Hematopoietic multipotent progenitor cell treated with erythropoietin and hydrocortisone succinate and interleukin-3 and kit ligand, for 8 days (in vitro differentiated cells): Measurements from ENCODE around the gene PTPN2.

Source experiments
- DNase-seq: peaks from one replicate; pipeline ENCODE4 v3.0.0-alpha.2; 2015

PTPN2 gene

DNA sequence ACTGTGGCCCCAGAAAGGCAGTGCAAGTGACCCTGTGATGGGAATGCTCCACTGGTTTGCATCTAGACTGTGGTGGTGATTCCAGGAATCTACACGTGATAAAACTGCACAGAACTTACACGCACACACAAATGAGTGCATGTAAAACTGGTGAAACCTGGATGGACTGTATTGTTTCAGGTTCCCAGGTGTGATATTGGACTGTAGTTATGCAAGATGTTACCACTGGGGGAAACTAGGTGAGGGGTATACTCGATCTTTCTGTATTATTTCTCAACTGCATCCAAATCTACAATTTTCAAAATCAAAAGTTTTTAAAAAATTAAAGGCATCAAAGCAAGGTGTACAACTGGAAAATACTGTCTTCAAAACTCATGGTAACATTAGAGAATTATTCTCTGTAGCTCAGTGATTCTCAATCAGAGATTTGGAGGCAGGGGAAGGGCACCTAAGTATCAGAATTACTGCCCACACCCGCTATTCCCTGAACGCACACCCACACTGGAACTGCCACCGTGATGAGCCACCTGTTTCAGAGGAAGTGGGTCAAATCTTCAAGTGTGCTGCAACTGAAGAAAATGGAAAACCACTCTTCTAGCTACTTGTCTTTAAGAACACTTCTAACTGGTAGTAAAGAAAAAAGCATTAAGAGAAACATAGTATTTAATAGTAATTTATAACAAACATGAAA is 26.7 kb downstream of the PTPN2 start:
- DNase-seq = no peak

GRCh38 chr18:12855916-12856315 is 28.1 kb downstream of the PTPN2 start:
- no peak for DNase-seq

DNA sequence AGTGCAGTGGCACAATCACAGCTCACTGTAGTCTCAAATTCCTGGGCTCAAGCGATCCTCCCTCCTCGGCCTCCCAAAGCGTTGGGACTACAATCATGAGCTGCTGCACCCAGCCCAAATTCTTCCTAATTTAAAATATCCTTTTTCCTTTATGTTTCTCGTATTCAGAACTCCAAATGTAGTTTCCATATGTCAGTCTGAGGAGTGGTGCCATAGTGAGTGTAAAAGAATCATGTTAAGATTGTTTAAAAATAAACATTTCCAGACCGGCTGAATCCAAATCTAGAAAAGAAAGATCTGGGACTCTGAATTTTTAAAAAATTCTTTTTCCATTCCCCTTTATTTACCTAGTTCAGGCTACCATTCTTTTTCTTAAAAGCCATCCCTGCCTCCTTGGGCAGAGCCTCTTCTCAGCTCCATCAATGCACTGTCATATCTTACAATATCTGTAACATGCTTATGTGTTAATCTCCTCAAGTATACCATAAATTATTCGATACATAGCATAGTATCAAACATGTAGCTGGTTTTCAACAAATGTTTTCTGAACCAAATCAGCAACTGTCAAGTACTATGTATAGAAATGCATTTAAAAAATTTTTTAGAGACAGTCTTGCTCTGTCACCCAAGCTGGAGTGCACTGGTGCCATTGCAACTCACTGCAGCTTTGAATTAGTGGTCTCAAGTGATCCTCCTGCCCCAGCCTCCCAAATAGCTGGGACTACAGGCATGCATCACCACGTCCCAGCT is 31.3 kb downstream of the PTPN2 start:
- DNase-seq = no peak

DNA sequence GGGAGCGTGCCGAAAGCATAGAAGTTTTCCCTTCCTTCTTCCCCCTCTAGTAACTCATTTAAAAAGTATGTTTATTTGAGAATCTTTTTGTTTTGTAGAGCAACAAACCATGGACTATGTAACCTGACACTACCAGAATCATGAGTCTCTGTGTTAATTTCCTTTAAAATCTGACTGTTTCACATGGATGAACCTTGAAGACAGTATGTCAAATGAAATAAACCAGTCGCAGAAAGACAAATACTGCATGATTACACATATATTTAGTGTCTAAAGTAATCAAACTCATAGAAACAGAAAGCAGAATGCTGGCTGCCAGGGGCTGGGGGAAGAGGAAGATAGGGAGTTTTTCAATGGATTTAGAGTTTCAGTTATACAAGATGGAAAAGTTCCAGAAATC is 32.3 kb downstream of the PTPN2 start:
- DNase-seq = no peak

DNA sequence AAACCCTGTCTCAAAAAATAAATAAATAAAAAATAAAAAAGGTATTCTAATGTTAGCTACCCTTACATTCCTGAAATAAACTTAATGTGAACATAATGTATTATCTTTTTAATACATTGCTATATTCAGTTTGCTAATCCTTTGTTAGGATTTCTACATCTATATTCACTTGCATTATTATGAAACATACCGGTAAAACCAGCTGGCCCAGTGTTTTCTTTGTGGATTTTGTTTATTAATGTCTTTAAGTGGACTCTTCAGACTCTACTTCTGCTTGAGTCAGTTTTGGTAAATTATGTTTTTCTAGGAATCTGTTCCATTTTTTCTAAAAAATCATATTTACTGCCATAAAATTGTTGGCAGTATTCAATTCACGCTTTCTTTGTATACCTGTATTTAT is 34.5 kb downstream of the PTPN2 start:
- no peak for DNase-seq

GRCh38 chr18:12848405-12848804 is 35.6 kb downstream of the PTPN2 start:
- no peak for DNase-seq

DNA sequence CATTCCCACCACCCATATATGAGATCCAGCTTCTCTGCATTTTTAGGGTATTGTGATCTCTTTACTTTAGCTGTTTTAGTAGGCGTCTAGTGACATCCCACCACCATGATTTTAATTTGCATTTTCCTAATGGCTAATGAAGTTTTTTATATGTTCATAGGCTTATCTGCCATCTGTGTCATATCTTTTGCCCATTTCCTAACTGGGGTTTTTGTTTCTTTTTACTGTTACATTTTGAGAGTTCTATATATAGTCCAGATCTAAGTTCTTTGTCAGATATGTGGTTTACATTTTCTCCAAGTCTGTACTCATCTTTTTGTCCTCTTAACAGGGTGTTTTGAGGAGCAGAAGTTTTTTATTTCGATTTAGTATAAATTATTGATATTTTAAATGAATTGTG is 39.6 kb downstream of the PTPN2 start:
- DNase-seq = no peak

GRCh38 chr18:12843420-12844350 is 40.4 kb downstream of the PTPN2 start:
- DNase-seq = no peak

DNA sequence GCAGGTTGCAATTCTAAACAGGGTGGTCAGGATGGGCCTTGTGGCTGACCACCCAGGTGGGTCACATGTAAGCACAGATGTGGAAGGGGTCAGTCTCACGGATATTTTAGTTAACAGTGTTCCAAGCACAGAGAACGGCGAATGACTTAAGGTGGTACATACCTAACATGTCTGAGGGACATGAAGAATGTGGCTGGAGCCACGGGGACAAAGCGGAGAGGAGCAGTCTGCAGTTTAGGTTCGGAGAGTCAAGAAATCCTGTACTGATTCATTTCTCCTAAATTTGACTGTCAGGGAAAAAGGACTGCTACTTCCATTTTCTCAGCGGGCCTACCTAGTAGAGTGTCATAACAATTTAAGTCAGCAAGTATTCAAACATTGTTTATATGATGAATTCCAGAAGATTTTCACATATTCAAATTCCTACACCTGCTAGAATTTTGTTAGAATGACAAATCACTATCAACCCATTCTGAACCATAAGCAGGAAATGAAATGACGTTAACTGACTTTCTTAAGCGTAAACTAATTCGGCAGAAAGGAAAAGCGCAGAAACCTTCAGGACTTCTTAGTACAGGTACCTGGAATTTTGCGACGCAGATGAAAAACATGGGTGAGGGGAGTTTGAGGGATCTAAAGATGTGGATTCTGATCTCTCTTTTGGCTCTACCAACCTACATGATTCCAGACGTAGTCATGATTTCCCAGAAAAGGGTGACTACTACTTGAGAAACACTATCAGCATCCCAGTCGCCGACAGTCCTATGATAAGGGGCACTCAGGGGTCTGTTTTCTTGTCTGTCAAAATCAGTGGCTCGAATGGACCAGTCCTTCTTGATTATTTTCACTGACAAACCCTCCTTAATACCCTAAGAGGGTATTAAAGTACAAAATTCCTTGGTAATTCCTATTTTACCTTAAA is 41.3 kb downstream of the PTPN2 start:
- peak; percentile 9 for DNase-seq

GRCh38 chr18:12841070-12841469 is 43.0 kb downstream of the PTPN2 start:
- no peak for DNase-seq

GRCh38 chr18:12840382-12840781 is 43.7 kb downstream of the PTPN2 start:
- DNase-seq = no peak

- peak; percentile 11 for DNase-seq
Measured at GRCh38 chr18:12839526-12840196, 44.4 kb downstream of the PTPN2 start.

DNA sequence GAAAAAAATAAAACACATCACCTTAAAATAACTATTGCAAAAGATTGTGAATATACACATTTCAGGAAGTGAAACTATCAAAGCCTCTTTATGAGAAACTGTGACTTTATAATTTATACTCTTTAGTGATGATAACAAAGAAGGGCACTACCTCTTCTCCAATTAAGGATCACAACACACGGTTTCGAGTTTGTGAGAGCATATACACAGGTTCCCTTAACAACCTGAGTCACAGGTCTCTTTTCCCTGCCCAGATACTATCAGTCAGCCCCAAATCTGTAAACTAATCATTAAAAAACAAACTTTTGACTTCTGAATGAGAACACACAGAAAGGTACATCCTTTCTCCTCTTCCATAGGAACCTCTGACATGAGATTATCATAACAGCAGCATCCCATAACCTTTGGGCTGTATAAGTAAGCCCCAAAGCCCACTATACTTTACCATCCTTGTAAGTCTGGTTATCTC is 44.9 kb downstream of the PTPN2 start:
- DNase-seq = no peak

- peak; percentile 7 for DNase-seq
Measured at GRCh38 chr18:12838178-12838634, 45.8 kb downstream of the PTPN2 start.

DNA sequence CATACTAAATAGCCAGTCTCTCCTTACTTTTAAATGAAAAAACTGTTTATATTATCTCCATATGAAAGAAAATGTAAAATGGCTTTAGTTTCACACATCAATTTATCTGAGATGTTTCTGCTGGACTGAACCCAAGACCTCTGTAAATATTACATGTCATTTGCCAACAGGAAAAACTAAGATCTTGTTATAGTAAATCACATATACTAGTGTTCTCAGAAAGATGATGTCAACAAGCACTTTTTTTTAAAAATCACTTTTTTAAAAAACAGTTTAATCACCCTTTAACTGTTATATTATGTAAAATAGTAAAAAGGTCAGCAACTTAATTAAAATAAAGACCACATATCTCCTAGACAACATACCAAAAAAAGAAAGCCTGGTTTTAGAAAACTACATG is 46.3 kb downstream of the PTPN2 start:
- no peak for DNase-seq

DNA sequence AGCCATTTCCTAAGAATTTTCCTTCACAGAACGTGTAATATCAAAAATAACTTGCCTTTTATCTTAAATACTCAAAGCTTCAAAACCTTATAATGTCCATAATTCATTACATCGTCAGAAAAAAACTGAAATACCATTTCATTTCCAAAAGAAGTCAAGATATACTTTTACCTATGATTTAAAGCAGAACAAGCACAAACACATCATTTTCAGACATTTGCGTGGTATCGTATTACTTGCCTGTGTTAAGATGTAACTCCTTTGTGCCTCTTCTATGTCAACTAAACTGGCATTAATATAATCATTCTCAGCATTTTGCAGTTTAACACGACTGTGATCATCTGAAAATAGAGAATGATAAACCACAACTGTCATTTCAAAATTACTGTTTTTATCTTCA is 47.5 kb downstream of the PTPN2 start:
- no peak for DNase-seq

DNA sequence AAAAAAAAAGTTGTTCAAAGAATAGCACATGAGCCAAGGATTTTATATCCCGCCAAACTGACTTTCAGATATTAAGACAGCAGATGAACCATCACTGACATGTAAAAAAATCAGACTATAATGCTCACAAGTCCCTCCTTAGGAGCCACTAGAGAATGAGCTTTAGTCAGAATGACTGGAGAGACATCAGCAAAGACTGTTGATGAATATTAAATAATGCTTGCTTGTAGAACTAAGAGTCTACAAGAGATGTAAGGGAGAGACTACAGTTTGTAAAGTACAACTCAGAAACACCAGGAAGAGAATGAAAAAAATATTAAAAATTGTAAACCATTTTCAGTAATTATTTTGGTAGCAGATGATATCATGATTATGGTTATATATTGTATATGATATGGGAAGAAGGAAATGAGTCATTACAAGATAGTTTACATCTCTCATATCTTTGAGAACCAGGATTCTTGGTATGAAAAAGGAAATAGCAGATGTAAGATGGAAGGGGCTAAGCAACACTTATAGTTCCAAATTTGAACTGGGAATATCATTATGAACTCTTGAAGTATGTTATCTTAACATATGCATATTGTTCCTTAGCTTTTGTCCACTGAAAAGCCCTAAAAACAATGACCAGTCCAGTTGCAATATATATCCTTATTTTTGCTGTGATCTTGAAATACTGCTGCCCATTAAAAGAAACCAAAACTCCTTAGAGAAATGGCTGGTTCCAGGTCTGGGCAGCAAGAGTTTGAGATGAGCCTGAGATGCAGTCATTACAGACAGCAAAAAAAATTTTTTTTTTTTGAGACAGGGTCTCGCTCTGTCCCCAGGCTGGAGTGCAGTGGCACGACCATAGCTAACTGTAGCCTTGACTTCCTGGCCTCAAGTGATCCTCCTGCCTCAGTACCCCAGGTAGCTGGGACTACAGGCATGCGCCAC is 55.7 kb downstream of the PTPN2 start:
- DNase-seq = peak; percentile 23

DNA sequence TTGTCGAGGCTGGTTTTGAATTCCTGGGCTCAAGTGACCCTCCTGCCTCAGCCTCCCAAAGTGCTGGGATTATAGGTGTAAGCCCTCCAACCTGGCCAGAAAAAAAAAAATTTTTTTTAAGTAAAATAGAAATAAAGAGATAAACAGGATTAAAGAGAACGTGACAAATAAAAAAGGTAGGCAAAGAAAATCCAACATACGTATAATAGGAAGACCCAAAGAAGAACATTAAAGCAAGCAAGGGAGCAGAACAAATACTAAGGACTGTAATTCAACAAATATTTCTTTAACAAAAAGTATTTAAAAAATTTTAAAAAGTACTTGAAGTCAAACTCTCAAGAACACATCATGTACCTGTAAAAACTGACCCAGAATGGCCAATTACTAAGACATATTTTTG is 56.4 kb downstream of the PTPN2 start:
- DNase-seq = no peak

GRCh38 chr18:12825230-12825629 is 58.8 kb downstream of the PTPN2 start:
- DNase-seq = no peak

DNA sequence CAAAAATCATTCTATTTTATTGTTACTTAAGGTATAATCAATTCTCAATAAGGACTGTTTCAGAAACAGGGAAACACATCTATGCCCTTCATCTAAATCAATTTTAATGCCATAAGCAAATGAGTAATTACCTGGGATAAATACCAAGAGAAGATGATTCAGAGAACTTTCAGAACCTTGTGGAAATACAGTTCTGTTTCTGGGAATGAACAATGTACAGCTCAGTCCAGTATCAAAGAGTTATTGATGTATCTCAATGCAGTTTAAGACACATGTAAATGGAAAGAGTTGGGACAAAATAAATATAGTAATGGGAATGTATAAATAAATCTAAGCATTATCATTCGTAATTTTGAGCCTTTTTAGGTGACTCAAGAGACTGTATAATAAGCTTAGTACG is 60.1 kb downstream of the PTPN2 start:
- no peak for DNase-seq
